Esophagus squamous epithelium (tissue), 5 donors: ENCODE measurements around the gene DBN1. TPM values are rescaled to one million over a fixed set of nuclear protein-coding genes. Genes with fewer than 3 reads are reported as not detected.

Experiments
- DNase-seq: peaks from one replicate; lab custom pipeline; 2025; lab: John Stamatoyannopoulos, UW
- H3K27ac ChIP-seq, 4 donors: fragments of 200-600 bp; sonication (generic); one replicate each; pipeline ENCODE4 v1.5.1; 2016 to 2019; ENCODE audit warnings: mild to moderate bottlenecking in 1 of 4
- H3K27me3 ChIP-seq, 4 donors: fragments of 200-600 bp; sonication (generic); 1 replicate in 3 of 4; 2 replicates in 1 of 4; pipeline versions ENCODE4 v1.5.1 to v1.6.0; 2017 to 2021; ENCODE audit warnings: antibody characterized with exemption in 1 of 4
- H3K36me3 ChIP-seq, 3 donors: fragments of 200-600 bp; sonication (generic); one replicate each; pipeline ENCODE4 v1.5.1; 2016 to 2019
- H3K4me1 ChIP-seq, 3 donors: fragments of 200-600 bp; sonication (generic); one replicate each; pipeline ENCODE4 v1.5.1; 2017 to 2019
- H3K4me3 ChIP-seq, 4 donors: fragments of 200-600 bp; sonication (generic); 1 replicate in 3 of 4; 2 replicates in 1 of 4; pipeline ENCODE4 v1.5.1; 2016 to 2019; ENCODE audit warnings: mild to moderate bottlenecking in 2 of 4, moderate library complexity in 1 of 4
- H3K9me3 ChIP-seq, 3 donors: fragments of 200-600 bp; sonication (generic); one replicate each; pipeline ENCODE4 v1.5.1; 2016 to 2019
- CTCF ChIP-seq, 6 experiments: fragments of 450-650 bp in 4 of 6; fragments of 200-600 bp in 2 of 6; sonication (generic) in 2 of 6; IDR thresholded peaks; one replicate each; pipeline ENCODE4 v1.5.1; 2016 to 2019; ENCODE audit warnings: antibody characterized with exemption in 6 of 6, mild to moderate bottlenecking in 4 of 6, moderate library complexity in 4 of 6
- POLR2A ChIP-seq, 4 donors: fragments of 450-650 bp; IDR thresholded peaks; one replicate each; pipeline ENCODE4 v1.6.1; 2017; ENCODE audit warnings: antibody characterized with exemption in 4 of 4, mild to moderate bottlenecking in 4 of 4, moderate library complexity in 3 of 4
- WGBS, 2 donors: methylation state at CpG; one replicate each; pipeline ENCODE4 v1.1.5; 2018; 5-methylcytosine and 5-hydroxymethylcytosine counted together
- intact Hi-C: fragments of 100-400 bp; cut with DNase I; formaldehyde crosslinking; loops from one replicate; pipeline ENCODE4 v1.15.0; 2022
- total RNA-seq, 4 donors: library from RNA; depleted of rRNA; stranded (reverse); fragments of >200 nt; gene quantifications; one replicate each; pipeline ENCODE4 v1.1.0, GENCODE V29; 2016
- donor health status: DM: yes; HTN: yes; CAD: no.

The DBN1 gene
- total RNA-seq, 4 donors from 2014 or later: 11.9 to 51.1 (median 27.2) TPM

DNA sequence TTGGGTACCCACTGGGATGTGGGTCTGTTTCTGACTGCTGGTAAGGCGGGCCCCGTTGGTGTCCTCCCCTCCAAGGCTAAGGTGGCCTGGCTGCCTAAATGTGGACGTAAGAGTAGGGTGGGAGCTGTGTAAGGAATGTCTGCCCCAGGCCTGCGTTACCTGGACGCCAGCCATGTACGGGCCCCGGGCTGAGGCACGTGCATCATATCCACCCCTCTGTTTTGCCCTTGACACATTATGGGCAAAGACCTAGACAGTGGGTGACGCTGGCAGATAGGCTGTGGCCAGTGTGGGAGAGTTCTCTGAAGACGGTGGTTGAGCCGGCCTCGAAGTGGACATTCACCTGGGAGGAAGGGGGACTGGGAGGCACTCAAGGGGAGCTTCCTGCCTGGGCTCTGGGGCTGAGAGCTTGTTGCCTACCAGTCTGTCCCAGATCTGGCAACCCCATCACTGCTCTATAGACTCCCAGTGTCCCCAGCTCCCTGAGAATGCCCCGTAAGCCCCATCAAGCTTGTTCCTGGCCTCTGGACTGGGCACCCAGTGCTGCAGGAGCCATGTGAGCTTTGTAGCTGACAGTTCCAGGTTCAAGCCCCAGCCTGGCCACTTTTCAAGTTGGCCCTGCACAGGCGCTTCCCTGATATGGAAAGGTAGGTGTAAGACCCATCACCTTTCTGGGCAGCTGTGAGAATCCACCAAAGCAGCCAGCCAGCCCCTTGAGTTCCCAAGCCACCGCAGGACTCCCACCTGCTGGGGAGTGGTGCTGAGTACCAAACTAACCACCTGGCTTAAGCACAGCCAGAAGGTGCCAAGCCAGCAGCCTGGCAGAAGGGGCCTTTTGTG, 30.1 kb downstream of the DBN1 start:
- Histone ChIP-seq H3K4me3 (no peak overlapping the region), H3K9me3 (no peaks in the 10 kb centered on the region), H3K27ac (no peak overlapping the region), H3K27me3 (peaks cover 0 to 20% (median 0%) of the 10 kb centered on the region in 4 donors), H3K4me1 (peaks cover 21 to 56% (median 23%) of the 10 kb centered on the region in 3 donors), H3K36me3 (peaks cover 11 to 34% (median 14%) of the 10 kb centered on the region in 3 donors)
- TF ChIP-seq POLR2A (IDR thresholded peaks at IDR 0.05) (no peak), CTCF (IDR thresholded peaks at IDR 0.05) (no peak)
- intact Hi-C loops: no loop called here
- 100% methylated on average over 1 of the region's 15 CpGs; no CpG with 5 or more reads in 1 of the 2 donors for WGBS, 2 donors
- no peak for DNase-seq

DNA sequence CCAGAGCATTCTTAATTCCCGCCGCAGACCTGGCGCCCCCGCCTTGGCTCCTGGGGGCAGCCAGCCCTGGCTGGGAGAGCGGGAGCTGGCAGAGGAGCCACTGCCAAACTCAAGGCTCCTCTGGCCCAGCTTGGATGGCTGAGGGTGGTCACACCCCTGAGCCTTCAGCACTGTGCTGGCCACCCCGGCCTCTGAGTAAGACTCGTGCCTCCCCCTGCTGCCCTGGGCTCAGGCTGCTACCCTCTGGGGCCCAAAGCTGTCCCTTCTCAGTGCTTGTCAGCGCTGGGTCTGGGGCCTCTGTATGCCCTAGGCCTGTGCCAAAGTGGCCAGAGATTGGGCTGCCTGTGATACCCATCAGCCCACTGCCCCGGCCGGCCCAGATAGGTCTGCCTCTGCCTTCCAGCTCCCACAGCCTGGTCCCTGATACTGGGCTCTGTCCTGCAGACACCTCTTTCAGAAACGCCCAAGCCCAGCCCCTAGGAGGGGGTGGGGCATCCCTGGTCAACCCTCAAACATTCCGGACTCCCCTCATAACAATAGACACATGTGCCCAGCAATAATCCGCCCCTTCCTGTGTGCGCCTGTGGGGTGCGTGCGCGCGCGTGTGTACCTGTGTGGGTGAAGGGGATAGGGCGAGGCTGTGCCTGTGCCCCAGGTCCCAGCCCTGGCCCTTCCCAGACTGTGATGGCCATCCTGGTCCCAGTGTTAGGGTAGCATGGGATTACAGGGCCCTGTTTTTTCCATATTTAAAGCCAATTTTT, 31.2 kb downstream of the DBN1 start:
- H3K4me1 ChIP-seq: peaks cover 12 to 45% (median 13%) of the 10 kb centered on the region in 3 donors
- 72% methylated on average over 13 of the region's 20 CpGs; no CpG with 5 or more reads in 1 of the 2 donors for WGBS, 2 donors
- intact Hi-C loops: no loop called here
- H3K4me3 ChIP-seq: no peak overlapping the region
- H3K36me3 ChIP-seq: peaks cover 11 to 45% (median 14%) of the 10 kb centered on the region in 3 donors
- H3K27me3 ChIP-seq: peaks cover 0 to 9% (median 0%) of the 10 kb centered on the region in 4 donors
- H3K9me3 ChIP-seq: no peaks in the 10 kb centered on the region
- TF ChIP-seq CTCF (IDR thresholded peaks at IDR 0.05): no peak
- H3K27ac ChIP-seq: no peak overlapping the region
- no peak for DNase-seq

DNA sequence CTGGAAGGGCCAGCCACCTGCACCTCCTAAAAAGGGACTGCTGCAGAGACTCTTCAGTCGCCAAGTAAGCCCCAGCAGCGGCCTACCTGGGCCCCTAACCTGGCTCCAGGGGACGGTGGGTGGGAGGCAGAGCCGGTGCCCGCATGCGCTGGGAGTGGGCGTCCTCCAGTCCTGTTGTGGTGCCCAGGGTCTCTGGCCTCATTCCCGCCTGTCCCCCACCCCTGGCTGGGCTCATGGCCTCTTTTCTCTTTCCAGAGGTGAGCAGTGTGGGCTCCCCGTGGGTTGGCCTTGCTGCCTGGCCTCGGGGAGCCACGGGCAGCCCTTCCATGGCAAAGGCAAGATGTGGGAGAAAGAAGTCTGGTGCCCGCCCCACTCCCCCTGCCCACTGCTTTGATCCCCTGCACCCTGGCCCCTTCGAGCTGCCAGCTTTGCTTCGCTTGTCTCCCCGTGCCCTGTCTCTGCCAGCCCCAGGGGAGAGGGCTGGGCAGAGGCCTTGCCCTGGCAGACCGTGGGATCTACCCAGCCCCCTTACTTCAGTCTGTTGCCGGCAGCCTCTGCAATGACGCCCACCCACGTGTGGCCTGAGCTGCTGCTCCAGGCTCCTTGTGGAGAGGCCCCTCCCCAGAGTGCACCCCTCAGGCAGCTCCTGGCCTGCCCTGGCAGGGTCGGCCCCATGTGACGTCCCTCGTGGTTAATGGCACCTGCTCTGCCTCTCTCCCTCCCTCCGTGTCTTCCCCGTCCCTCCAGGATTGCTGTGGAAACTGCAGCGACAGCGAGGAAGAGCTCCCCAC, 32.2 kb downstream of the DBN1 start:
- H3K27ac ChIP-seq: no peak overlapping the region
- no peak for TF ChIP-seq POLR2A (IDR thresholded peaks at IDR 0.05)
- TF ChIP-seq CTCF (IDR thresholded peaks at IDR 0.05): no peak
- no peak overlapping the region for H3K4me3 ChIP-seq
- H3K36me3 ChIP-seq: peaks cover 17 to 56% (median 18%) of the 10 kb centered on the region in 3 donors
- WGBS, 2 donors: 60 to 75% methylated on average over 3 to 12 of the region's 26 CpGs
- no peaks in the 10 kb centered on the region for H3K9me3 ChIP-seq
- DNase-seq: no peak
- peaks cover 2 to 34% (median 6%) of the 10 kb centered on the region in 3 donors for H3K4me1 ChIP-seq
- intact Hi-C loops: no loop called here
- no peaks in the 10 kb centered on the region for H3K27me3 ChIP-seq

DNA sequence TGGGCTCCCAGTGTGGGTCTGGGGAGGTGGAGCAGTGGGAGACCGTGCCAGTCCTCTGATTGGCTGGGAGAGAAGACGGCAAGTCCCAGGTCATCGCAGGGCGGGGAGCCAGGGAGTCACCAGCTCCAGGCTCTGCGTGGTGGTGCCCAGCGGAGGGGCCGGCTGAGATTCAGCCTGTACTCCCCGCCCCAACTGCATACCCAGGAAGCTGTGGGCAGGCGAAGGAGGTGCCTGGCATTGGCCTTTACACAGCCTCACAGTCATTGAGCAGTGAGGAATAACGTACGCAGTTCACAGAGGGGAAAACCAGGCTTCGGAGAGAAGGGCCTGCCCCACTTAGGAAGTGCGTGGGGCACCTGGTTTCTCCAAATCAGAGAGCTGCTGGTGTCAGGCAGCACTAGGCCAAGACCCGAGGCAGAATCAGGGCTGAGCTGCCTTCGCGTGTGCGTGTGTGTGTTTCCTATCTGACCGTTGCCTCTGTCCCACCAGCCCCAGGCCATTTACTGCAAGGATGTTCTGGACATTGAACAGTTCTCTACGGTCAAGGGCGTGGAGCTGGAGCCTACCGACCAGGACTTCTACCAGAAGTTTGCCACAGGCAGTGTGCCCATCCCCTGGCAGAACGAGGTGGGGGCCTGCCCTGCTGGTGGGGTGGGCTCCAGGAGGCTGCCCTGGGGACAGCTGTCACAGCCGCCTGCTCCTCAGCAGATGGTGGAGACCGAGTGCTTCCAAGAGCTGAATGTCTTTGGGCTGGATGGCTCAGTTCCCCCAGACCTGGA, 33.0 kb downstream of the DBN1 start:
- H3K27ac ChIP-seq: no peak overlapping the region
- no peak overlapping the region for H3K4me3 ChIP-seq
- whole genome bisulfite sequencing, 2 donors: 70 to 89% methylated on average over 2 to 5 of the region's 24 CpGs
- H3K36me3 ChIP-seq: peaks cover 23 to 64% (median 23%) of the 10 kb centered on the region in 3 donors
- H3K9me3 ChIP-seq: no peaks in the 10 kb centered on the region
- intact Hi-C loops: no loop called here
- TF ChIP-seq POLR2A (IDR thresholded peaks at IDR 0.05) (no peak), CTCF (IDR thresholded peaks at IDR 0.05) (no peak)
- DNase-seq: no peak
- H3K4me1 ChIP-seq: peaks cover 0 to 26% (median 0%) of the 10 kb centered on the region in 3 donors
- H3K27me3 ChIP-seq: no peaks in the 10 kb centered on the region
